Right ventricle myocardium superior (tissue), 1 donor: ENCODE results near the gene RPL19. TPM values are rescaled to one million over a fixed set of nuclear protein-coding genes. Genes with fewer than 3 reads are reported as not detected.
"Not testable (repeated sequence)": the region's sequence is repeated elsewhere in the genome, so short reads cannot be mapped to it uniquely, and the experiment has no call there.

Experiments used
- ATAC-seq: fragments of 200-7000 bp; cut with Tn5 transposase; one replicate; pipeline ENCODE4 v1.9.1; 2020; ENCODE audit warnings: mild to moderate bottlenecking; ENCODE audit not compliant: poor library complexity
- DNase-seq: peaks from one replicate; pipeline ENCODE4 v3.0.0-alpha.2; 2020
- intact Hi-C: fragments of 100-400 bp; cut with DNase I; formaldehyde crosslinking; loops from one replicate; pipeline ENCODE4 v1.11.2; 2022
- total RNA-seq: library from RNA; stranded (reverse); fragmentation: NEBNext Ultra II Directional; extraction: Animal tissue kit (Norgen Biotek cat#: 25700); gene quantifications from one replicate; pipeline ENCODE4 v1.2.1, GENCODE V29; 2021
- donor health status: DM: no; HTN: yes; CAD: no; lungs with severe emphysema.

The RPL19 gene
- total RNA-seq, 1 donor from 2014 or later, result 934 TPM

- ATAC-seq, result peak; percentile 89
- peak; percentile 64 for DNase-seq
- intact Hi-C loops, result no loop called here
Measured at GRCh38 chr17:39231591-39232551, 31.8 kb downstream of the RPL19 start.

DNA sequence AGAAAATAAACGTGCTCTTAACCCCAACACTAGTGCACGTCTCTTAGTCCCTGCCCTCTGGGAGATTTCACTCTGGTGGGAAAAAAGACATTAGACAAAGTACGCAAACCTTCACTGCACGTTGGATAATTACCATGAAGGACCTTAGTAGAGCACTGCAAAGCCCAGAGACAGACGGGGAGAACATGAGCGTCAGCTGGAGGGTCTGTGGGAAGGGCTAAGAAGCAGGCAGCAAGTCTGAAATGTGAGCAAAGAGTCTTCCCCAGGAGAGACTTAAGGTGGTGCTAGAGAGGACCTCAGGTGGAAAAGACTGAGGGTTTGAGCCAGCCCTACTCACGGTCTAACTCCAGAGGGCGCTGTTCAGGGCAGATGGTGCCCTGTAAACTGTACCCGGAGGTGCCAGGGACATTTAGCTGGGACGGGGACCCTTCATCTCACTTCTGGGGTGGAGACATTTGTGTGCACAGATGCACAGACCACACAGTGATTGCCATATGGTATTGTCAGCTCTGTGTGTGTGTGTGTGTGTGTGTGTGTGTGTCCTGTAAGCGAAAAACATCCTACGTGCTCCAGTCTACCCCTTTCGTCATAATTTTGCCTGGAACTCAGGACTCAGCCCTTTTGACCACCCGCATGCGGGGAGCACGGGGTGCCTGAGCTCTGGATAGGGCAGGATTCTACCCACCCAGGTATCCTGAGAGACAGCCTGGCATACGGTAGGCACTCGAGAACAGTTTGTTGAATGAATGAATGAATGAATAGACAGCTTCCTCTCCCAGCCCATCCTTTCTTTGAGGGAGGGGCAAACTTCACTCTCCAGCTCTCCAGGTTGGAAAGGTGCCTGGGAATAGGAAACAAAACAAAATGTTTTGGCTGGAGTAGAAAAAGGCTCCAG lies 35.7 kb downstream of the RPL19 start:
- intact Hi-C loops, result no loop called here
- DNase-seq (no peak), ATAC-seq (no peak)

- intact Hi-C loops, result no loop called here
- no peak for ATAC-seq
- no peak for DNase-seq
Measured at GRCh38 chr17:39236450-39236927, 36.4 kb downstream of the RPL19 start.

- DNase-seq (no peak), ATAC-seq (no peak)
- intact Hi-C loops, result no loop called here
Measured at GRCh38 chr17:39236981-39237441, 36.9 kb downstream of the RPL19 start.

- intact Hi-C loops, result no loop called here
- no peak for DNase-seq
- ATAC-seq, result no peak
Measured at GRCh38 chr17:39237586-39237985, 37.5 kb downstream of the RPL19 start.

GRCh38 chr17:39238311-39238972 lies 38.4 kb downstream of the RPL19 start:
- intact Hi-C loops, result no loop called here
- ATAC-seq (peak; percentile 84), DNase-seq (peak; percentile 80)

DNA sequence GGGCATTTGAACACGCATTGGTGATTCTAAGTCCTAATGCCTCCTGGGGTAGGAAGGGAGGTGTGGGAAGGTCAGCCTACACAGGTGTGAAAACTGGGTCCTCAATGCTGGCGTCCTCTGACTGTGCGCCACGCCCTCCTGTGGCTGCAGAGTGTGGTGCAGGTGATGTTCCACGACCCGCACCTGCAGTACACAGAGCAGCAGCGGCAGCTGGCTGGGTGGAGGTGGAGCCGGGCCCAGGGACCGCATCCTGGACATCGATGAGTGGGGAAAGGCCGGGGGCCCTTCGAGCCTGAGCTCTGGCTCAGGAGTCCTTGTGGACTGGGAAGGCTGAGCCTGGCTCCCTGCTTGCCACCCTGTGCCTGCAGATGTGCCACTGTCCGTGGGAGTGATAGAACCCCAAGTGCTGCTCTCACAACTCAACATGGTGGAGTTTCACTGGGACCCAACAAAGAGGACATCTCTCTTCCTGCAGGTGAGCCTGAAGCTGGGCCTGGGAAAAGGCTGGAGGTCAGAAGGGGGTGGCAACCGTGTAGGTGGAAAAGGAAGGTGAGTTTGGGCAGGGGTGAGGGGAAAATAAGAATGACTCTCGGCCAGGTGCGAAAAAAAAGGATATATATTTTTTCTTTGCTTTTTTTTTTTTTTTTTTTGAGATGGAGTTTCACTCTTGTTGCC lies 39.7 kb downstream of the RPL19 start:
- ATAC-seq, result peak; percentile 42
- DNase-seq, result peak; percentile 47
- intact Hi-C loops, result loop anchor here (5.0 kb wide), 1 partner anchor 32 kb away; no protein-coding TSS in a partner anchor

GRCh38 chr17:39240631-39241030 lies 40.5 kb downstream of the RPL19 start:
- no peak for ATAC-seq
- intact Hi-C loops, result loop anchor here (5.0 kb wide), 1 partner anchor 33 kb away; no protein-coding TSS in a partner anchor

GRCh38 chr17:39243155-39243554 lies 43.1 kb downstream of the RPL19 start:
- DNase-seq, result no peak
- intact Hi-C loops, result loop anchor here (5.0 kb wide), 1 partner anchor 36 kb away; no protein-coding TSS in a partner anchor
- ATAC-seq, result no peak

More at GRCh38 chr17:39240631-39241030, 40.5 kb downstream of the RPL19 start:
- no peak for DNase-seq

GRCh38 chr17:39244016-39244599 lies 44.0 kb downstream of the RPL19 start:
- peak; percentile 17 for ATAC-seq
- intact Hi-C loops, result loop anchor here (5.0 kb wide), 1 partner anchor 37 kb away; no protein-coding TSS in a partner anchor
- DNase-seq, result no peak

DNA sequence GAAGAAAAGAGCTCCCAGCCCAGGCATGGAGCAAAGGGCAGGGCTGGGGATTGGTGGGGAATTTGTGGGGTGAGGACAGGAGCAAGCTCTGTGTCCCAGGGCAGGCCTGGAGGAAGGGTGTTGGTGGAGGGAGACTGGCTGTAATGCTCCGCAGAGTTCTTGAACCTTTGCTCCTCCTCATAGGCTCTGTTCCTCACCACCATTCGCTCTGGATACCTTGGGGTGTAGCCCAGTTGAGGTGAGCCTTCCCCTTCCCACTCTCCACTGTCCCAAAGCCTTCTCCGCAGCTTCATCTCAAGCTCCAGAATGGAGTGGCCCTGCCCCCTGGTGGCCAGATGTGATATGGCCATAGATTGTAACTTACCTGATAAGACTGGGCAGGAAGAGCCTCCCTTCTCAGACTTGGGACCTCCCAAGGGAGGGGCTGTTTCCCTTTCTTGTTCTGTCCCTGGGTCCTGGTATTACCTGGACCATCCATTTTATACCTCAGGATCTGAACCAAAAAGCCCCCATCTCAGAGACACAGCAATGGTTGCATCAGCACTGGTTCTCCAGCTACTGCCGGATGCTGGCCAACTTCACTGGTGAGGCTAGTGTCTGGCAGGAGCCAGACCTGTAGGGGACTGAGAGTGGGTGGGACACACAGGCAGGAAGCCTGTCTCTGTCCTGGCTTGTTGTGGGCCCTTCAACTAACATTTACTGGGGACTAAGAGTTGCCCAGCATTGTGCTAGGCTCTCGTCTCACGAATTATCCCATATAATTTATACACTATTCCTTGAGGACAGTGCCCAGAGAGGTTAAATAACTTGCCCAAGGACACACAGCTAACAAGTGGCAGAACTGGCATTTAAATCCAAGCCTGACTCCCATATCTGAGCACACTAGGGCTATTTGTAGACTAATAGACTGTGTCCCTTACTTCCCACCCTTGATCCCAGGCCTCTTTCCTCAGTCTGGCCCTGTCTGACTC lies 44.8 kb downstream of the RPL19 start:
- intact Hi-C loops, result loop anchor here (5.0 kb wide), 1 partner anchor 38 kb away; no protein-coding TSS in a partner anchor

DNA sequence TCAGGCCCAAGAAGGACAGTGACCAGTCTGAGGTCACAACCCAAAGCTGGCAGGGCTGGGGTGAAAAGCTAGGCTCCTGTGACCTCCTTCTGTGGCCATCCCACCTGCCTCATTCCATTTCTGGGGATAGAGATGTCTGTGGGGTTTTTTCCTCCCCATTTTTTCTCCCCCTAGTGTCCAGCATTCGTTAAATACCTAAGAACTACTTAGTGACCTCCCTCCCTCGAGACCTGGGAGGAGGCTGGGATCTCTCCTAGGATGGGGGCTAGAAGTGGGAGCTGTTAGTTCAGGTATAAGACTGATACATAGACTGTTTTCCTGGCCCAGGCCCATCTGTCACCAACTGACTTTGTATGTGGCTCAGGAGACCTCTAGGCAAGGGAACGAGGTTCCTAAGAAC lies 46.2 kb downstream of the RPL19 start:
- DNase-seq (no peak), ATAC-seq (no peak)
- intact Hi-C loops, result no loop called here

More for the DNA sequence above, 44.8 kb downstream of the RPL19 start:
- ATAC-seq (peak; percentile 94), DNase-seq (peak; percentile 88)

DNA sequence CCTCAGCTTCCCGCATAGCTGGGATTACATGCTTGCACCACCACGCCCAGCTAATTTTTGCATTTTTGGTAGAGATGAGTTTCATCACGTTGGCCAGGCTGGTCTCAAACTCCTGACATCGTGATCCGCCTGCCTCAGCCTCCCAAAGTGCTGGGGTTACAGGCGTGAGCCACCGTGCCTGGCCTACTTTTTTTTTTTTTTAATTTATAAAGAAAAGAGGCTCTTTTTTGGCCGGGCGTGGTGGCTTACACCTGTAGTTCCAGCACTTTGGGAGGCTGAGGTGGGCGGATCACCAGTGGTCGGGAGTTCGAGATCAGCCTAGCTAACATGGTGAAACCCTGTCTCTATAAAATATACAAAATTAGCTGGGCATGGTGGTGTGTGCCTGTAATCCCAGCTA lies 50.0 kb downstream of the RPL19 start:
- DNase-seq, intact Hi-C loops, ATAC-seq: not testable (repeated sequence)

DNA sequence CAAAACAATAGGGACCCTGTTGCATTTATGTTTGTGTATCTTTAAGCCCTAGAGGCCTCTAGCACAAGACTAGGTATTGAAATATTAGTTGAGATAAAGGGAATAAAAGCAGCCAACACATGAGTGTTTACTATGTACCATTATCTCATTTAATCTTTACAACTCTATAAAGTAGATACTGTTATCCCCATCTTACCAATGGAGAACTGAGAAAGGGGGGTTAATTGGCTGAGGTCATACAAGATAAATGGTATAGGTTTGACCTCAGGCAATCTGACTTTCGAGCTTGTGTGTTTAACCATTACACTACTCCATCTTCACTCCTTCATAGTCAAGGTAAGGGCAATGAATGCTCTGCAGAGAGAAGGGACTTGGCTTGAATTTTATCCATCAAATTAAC lies 51.9 kb downstream of the RPL19 start:
- ATAC-seq, result no peak
- intact Hi-C loops, result no loop called here
- no peak for DNase-seq

DNA sequence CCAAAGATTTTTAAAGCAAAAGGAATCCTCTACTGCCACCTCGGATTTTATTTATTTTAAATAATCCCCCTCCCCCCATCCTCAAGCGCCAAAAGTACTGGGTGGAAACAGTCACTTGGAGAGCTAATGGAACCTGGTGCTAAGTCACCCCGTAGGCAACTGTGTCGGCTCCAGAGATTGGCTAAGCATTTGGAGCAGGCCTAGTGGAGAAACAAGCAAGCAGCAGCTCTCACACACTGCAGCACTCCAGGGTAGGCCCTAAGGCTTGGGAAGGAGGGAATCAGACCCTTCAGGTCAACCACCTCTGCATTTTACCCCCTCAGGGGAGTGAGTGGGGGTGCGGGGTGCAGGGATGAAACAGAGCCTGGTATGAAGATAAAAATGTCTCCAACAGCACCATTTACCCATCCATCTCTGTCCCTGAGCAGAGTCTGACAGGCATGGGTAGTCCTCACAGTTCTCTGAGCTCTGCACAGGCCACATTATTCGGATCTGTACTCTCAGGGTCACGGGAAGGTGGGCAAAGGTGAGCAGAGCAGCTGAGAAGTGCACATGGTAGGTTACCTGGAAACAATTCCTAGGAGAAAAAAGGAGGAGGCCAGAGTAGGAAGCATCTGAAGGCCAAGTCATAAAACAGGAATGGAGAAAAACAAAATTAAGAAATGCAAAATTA lies 52.8 kb downstream of the RPL19 start:
- no peak for DNase-seq
- no peak for ATAC-seq
- intact Hi-C loops, result no loop called here
